ENCODE measurements around the gene IRAK4. TPM values are rescaled to one million over a fixed set of nuclear protein-coding genes. Genes with fewer than 3 reads are reported as not detected.
A peak's percentile ranks its signal among the peaks of the same experiment; 100 is the strongest.

IRAK4 gene
- total RNA-seq, 1 donor: 17.2 TPM

- no peak for DNase-seq (ENCODE audit: low read depth in 2 of 3, low spot score in 2 of 3)
These were observed 5.8 kb downstream of the IRAK4 start for GRCh38 chr12:43764528-43764927.

GRCh38 chr12:43766291-43766690, 7.5 kb downstream of the IRAK4 start:
- DNase-seq (ENCODE audit: low read depth in 2 of 3, low spot score in 2 of 3): no peak

GRCh38 chr12:43776498-43776897, 17.7 kb downstream of the IRAK4 start:
- DNase-seq (ENCODE audit: low read depth in 2 of 3, low spot score in 2 of 3): peak in 2 of 3 donors; percentile 27 to 62

GRCh38 chr12:43786899-43787693, 28.3 kb downstream of the IRAK4 start:
- no peak for DNase-seq (ENCODE audit: low read depth in 2 of 3, low spot score in 2 of 3)

- DNase-seq (ENCODE audit: low read depth in 2 of 3, low spot score in 2 of 3): no peak
These were observed 31.2 kb downstream of the IRAK4 start for GRCh38 chr12:43789941-43790340.

- DNase-seq (ENCODE audit: low read depth in 2 of 3, low spot score in 2 of 3): no peak
These were observed 37.0 kb downstream of the IRAK4 start for GRCh38 chr12:43795716-43796280.

- no peak for DNase-seq (ENCODE audit: low read depth in 2 of 3, low spot score in 2 of 3)
These were observed 38.9 kb downstream of the IRAK4 start for GRCh38 chr12:43797561-43798217.

- peak; percentile 5 to 15 (median 8) for DNase-seq (ENCODE audit: low read depth in 2 of 3, low spot score in 2 of 3)
These were observed 46.6 kb downstream of the IRAK4 start for GRCh38 chr12:43805149-43805859.

- DNase-seq (ENCODE audit: low read depth in 2 of 3, low spot score in 2 of 3): peak; percentile 75 to 86 (median 85)
These were observed 47.3 kb downstream of the IRAK4 start, which contains the start of gene TWF1 for GRCh38 chr12:43805860-43806736. TWF1 (minus strand) TSS chr12:43806317; CDS start chr12:43806245, 72 bp downstream.

- no peak for DNase-seq (ENCODE audit: low read depth in 2 of 3, low spot score in 2 of 3)
These were observed 48.0 kb downstream of the IRAK4 start for GRCh38 chr12:43806737-43807072.

- DNase-seq (ENCODE audit: low read depth in 2 of 3, low spot score in 2 of 3): no peak
These were observed 48.6 kb downstream of the IRAK4 start for GRCh38 chr12:43807386-43807785.

GRCh38 chr12:43812057-43812456, 53.3 kb downstream of the IRAK4 start:
- DNase-seq (ENCODE audit: low read depth in 2 of 3, low spot score in 2 of 3): no peak

GRCh38 chr12:43812926-43813325, 54.2 kb downstream of the IRAK4 start:
- no peak for DNase-seq (ENCODE audit: low read depth in 2 of 3, low spot score in 2 of 3)

- no peak for DNase-seq (ENCODE audit: low read depth in 2 of 3, low spot score in 2 of 3)
These were observed 56.7 kb downstream of the IRAK4 start for GRCh38 chr12:43815416-43815815.

- DNase-seq (ENCODE audit: low read depth in 2 of 3, low spot score in 2 of 3): no peak
These were observed 57.4 kb downstream of the IRAK4 start for GRCh38 chr12:43816168-43816567.

- DNase-seq (ENCODE audit: low read depth in 2 of 3, low spot score in 2 of 3): no peak
These were observed 65.5 kb downstream of the IRAK4 start for GRCh38 chr12:43824207-43824775.

GRCh38 chr12:43826681-43827080, 67.9 kb downstream of the IRAK4 start:
- DNase-seq (ENCODE audit: low read depth in 2 of 3, low spot score in 2 of 3): no peak

- DNase-seq (ENCODE audit: low read depth in 2 of 3, low spot score in 2 of 3): no peak
These were observed 68.3 kb downstream of the IRAK4 start for GRCh38 chr12:43827093-43827492.

- peak; percentile 2 to 53 (median 17) for DNase-seq (ENCODE audit: low read depth in 2 of 3, low spot score in 2 of 3)
These were observed 73.9 kb downstream of the IRAK4 start for GRCh38 chr12:43832463-43833168.
